ENCODE results near the gene C12orf76.

DNA sequence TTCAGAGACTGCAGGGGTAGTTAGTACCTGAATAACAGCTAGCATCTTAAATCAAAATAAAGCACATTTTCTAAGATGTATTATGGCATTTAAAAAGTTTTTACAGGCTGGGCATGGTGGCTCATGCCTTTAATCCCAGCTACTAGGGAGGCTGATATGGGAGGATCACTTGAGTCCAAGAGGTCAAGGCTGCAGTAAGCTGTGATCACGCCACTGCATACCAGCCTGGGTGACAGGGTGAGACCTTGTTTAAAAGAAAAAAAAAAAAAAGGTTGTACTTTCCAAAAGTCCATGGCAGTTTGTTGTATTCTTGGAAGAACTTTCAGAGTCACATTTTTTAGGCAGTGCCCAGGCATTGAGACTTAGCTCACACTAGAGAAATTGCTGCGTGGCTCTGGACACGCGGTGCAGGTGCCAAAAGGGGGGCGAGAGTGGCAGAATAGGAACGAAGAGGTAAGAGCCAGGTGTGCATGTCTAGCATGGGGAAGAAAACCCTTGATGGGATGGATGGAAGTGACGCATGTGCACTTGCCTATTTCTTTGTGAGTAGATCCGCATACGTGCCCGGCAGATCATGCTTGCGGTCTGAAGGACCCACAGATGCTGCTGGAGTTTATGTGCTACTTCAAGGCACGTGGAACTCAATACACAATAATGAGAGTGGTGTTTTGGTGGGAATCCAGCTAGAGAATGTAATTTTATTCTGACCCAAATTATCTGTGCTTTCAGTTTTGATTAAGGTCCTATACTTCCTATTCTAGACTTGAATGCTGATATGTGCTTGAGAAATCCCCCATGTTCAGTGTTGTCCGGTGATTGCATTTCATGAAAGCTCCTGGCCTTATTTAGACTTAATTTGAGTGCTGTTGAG, 37.2 kb downstream of the C12orf76 start:
- TF ChIP-seq POLR2AphosphoS5 (IDR thresholded peaks at IDR 0.05) = no peak
- TF ChIP-seq, protein P1, sequence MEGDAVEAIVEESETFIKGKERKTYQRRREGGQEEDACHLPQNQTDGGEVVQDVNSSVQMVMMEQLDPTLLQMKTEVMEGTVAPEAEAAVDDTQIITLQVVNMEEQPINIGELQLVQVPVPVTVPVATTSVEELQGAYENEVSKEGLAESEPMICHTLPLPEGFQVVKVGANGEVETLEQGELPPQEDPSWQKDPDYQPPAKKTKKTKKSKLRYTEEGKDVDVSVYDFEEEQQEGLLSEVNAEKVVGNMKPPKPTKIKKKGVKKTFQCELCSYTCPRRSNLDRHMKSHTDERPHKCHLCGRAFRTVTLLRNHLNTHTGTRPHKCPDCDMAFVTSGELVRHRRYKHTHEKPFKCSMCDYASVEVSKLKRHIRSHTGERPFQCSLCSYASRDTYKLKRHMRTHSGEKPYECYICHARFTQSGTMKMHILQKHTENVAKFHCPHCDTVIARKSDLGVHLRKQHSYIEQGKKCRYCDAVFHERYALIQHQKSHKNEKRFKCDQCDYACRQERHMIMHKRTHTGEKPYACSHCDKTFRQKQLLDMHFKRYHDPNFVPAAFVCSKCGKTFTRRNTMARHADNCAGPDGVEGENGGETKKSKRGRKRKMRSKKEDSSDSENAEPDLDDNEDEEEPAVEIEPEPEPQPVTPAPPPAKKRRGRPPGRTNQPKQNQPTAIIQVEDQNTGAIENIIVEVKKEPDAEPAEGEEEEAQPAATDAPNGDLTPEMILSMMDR (IDR thresholded peaks at IDR 0.05) = no peak
- no peak for TF ChIP-seq EP300 (IDR thresholded peaks at IDR 0.05)
